Right ventricle myocardium inferior (tissue), 1 donor: Measurements from ENCODE around the gene SYNGR2. TPM values are rescaled to one million over a fixed set of nuclear protein-coding genes. Genes with fewer than 3 reads are reported as not detected.

ENCODE experiments used
- ATAC-seq: fragments of 200-7000 bp; cut with Tn5 transposase; one replicate; pipeline ENCODE4 v1.9.1; 2020; ENCODE audit warnings: mild to moderate bottlenecking, moderate library complexity
- DNase-seq: peaks from one replicate; pipeline ENCODE4 v3.0.0; 2021; ENCODE audit errors: missing footprints
- intact Hi-C: fragments of 100-400 bp; cut with DNase I; formaldehyde crosslinking; loops from one replicate; pipeline ENCODE4 v1.11.0; 2022
- total RNA-seq: library from RNA; stranded (reverse); fragmentation: NEBNext Ultra II Directional; extraction: Animal tissue kit (Norgen Biotek cat#: 25700); gene quantifications from one replicate; pipeline ENCODE4 v1.2.1, GENCODE V29; 2021
- donor health status: DM: no; HTN: yes; CAD: no; lungs with severe emphysema.

SYNGR2 gene
- total RNA-seq, 1 donor from 2014 or later = 120 TPM

DNA sequence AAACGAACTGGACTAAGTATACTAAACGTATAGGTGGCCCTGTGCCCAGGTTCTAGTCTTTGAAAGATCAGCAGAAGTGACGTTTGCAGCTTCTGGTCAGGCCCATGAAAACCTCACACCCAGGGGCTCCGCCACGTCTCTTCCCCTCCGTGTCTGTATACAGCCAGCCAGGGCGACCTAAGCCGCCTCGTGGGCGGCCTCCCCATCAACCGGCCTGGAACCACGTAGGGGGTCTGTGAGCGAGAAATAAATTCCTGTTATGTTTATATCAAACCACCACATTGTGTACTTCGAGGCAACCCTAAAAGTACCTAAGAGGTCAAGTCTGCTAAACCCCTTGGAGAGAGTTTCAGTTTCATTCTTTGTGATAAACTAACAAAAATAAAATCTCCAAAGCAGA, 11.7 kb downstream of the SYNGR2 start:
- DNase-seq (no peak), ATAC-seq (no peak)
- intact Hi-C loops = loop anchor here (10.0 kb wide), 1 partner anchor 155 kb away; no protein-coding TSS in a partner anchor

DNA sequence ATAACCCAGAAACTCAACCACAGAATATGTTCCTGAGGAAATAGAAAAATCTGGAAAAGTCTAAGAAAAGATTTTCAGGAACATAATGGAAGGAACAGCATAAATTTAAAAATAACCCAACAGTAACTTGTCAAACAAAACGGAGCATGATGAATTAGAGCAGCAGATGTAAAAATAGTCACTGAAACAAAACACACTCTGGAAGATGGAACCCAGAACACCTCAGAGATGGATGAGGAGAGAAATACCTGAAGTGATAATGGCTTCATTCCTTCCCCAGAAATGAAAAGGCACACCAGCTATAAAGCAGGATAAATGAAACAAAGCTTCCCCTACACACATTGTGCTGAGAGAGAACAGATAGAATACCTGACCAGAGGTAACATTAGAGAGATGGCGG, 12.1 kb downstream of the SYNGR2 start:
- DNase-seq (no peak), ATAC-seq (no peak)
- intact Hi-C loops = loop anchor here (10.0 kb wide), 1 partner anchor 156 kb away; no protein-coding TSS in a partner anchor

DNA sequence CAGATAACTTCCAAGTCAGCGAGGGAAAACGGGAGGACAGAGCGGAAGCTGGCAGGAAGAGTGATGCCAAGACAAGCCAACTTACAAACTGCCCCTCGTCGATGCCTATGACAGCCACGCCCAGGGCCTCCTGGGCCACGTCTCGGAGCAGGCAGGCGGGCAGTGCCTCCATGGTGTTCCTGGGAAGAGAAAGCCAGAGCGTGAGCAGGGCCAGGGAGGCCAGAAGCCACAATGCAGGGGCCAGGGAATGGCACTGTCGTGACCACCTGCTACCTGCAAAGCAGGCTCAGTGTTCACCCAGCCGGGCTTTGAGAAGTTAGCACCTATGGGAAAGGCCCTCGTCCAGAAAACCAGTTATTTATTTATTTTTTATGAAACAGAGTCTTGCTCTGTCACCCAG, 14.1 kb downstream of the SYNGR2 start:
- intact Hi-C loops = loop anchor here (10.0 kb wide), 1 partner anchor 158 kb away; no protein-coding TSS in a partner anchor
- ATAC-seq (no peak), DNase-seq (no peak)

DNA sequence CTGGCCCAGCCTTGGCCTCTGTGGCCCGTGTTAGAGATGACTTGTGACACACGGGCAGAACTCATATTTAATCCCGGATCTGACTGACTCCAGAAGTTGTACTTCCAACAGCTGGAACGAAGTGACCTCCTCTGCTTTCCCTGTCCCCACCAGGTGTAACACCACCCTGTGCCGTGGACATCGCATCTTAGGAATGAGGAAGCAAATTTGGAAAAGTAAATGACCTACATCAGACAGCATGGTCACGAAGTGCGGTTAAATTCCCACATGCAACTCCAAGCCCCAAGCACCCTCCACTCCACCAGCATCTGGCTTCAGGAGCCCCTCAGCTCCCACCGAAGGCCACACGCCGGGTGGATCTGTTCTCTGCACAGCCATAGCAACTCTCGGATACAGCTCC, 15.5 kb downstream of the SYNGR2 start:
- ATAC-seq (no peak), DNase-seq (no peak)
- intact Hi-C loops = loop anchor here (10.0 kb wide), 1 partner anchor 159 kb away; no protein-coding TSS in a partner anchor

DNA sequence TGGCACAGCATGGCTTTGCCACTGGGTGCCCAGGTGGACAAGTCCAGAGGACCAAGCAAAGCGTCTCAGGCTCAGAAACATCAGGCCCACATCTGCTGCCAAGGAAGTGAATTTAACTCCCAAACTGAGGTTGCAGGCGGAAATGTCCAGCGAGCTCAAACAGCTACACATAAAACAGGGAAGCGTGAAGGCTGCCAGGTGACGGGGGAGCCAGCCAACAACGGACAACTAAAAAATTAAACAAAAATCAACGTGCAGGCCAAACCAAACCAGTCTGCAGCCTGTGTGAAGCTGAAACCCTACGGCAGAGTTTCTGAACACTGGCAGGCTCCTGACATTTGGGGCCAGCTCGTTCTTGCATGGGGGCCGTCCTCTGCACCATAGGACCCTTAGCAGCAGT, 16.0 kb downstream of the SYNGR2 start:
- ATAC-seq (no peak), DNase-seq (no peak)
- intact Hi-C loops = loop anchor here (10.0 kb wide), 1 partner anchor 160 kb away; no protein-coding TSS in a partner anchor

DNA sequence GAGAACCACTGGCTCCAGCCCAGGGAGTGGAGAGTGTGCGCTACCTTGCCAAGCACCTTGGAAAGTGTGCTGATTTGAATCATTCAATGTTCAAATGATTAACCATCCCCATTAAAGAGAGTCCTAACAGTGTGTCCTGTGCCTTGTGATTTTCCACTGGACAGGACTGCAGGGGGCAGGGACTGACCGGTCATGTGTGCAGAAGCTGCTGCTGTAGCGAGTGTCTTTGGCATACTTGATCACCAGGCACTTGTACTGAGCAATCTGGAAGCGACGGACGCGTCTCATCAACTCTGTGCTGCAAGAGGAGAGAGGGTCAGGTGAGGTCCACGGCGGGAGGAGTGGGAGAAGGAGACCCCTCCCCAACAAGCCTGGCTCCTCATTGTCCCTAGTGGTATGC, 16.5 kb downstream of the SYNGR2 start:
- no peak for DNase-seq
- intact Hi-C loops = loop anchor here (10.0 kb wide), 1 partner anchor 160 kb away; no protein-coding TSS in a partner anchor
- no peak for ATAC-seq

DNA sequence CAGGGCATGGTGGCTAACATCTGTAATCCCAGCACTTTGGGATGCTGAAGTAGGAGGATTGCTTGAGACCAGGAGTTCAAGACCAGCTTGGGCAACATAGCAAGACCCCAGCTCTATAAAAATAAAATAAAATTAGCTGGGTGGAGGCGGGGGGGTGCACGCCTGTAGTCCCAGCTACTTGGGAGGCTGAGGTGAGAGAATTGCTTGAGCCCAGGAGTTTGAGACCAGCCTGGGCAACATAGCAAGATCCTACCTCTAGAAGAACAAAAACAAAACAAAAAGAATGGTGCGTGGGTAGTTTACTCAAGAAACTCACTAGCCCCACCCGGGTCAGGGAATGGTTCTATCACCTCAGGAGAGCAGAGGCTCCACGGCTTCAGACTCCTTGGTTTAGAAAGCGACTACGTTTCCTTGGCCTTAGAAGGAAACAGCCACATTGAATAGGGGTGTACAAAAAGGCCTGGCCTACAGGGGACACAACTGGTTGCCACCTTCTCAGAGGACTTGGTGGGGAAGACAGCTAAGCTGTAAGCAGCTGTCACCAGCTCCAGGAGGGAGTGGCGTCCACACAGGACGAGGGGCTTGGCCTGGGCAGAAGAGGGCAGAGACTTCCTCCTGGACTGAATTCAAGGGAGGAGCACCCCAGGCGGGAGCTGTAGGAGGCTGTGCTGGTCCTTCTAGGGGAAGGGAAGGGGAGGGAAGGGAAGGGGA, 17.8 kb downstream of the SYNGR2 start:
- DNase-seq = no peak
- peak; percentile 29 for ATAC-seq
- intact Hi-C loops = loop anchor here (2.0 to 10.0 kb wide), 2 partner anchors 73 to 161 kb away; no protein-coding TSS in a partner anchor

DNA sequence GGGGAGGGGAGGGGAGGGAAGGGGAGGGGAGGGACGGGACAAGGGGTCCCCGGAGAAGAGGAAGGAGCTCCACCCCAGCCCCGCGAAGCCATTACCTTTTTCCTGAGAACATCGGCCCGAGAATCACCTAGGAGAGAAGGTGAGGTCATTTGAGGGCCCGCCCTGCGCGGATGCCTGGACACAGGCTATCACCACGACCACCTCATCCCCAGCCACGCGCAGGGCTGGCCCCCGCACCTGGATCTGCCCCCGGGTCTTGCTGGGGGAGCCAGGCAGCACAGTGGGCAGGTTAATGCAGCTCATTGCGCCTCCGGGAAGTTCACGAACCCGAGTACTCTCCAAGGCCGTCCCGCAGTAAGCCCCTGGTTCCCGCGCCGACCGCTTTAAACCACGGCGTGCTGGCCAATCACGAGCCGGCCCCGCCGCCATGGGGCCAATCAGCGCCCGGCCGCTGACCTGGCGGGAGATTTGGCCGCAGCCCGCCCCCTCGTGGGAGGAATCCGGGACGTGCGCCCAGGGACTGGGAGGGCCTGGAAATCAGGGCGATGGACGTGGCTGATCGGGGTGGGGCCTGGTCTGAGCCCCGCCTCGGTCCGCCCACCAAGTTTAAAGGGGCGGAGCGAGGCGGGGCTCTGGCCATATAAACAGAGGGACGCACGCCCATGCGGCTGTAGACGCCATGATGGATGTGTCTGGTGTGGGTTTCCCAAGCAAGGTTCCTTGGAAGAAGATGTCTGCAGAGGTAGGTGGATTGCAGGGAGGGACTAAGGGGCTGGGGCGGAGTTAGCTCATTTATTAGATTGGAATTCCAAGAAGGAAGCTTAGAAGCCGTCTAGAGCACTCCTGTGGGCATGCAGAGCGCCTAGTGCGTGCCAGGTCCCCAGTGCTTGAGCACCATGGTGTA, 18.6 kb downstream of the SYNGR2 start, which contains the start of the genes AFMID and TK1:
Gene AFMID (plus strand): TSS at position 671 of the 904 bp plus-strand sequence. CDS start 9 bp downstream, at position 680.
Gene TK1 (minus strand): TSS at position 361 of the 904 bp plus-strand sequence. CDS start 58 bp downstream, at position 303.
- ATAC-seq (peak; percentile 98), DNase-seq (peak; percentile 97)
- intact Hi-C loops = loop anchor here (2.0 to 10.0 kb wide), 2 partner anchors 74 to 162 kb away; no protein-coding TSS in a partner anchor

DNA sequence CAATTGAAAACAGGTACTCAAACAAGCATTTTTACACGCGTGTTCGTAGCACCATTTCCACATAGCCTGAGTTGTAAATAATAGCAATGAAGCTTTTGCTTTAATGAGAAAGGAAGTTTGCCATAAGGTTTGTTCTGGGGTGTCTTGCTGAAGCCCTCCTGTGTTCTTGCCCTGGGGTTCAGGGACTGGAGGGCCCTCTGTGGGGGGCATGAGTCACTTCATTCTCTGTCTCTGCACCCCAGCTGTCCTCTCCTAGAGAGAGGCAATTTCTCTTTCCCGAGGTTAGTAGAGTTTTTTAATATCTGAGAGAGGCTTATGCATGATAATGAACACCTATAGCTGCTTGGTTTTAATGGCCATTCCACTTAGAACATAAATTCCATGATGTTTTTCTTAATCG, 28.3 kb downstream of the SYNGR2 start:
- intact Hi-C loops = no loop called here
- DNase-seq = no peak

DNA sequence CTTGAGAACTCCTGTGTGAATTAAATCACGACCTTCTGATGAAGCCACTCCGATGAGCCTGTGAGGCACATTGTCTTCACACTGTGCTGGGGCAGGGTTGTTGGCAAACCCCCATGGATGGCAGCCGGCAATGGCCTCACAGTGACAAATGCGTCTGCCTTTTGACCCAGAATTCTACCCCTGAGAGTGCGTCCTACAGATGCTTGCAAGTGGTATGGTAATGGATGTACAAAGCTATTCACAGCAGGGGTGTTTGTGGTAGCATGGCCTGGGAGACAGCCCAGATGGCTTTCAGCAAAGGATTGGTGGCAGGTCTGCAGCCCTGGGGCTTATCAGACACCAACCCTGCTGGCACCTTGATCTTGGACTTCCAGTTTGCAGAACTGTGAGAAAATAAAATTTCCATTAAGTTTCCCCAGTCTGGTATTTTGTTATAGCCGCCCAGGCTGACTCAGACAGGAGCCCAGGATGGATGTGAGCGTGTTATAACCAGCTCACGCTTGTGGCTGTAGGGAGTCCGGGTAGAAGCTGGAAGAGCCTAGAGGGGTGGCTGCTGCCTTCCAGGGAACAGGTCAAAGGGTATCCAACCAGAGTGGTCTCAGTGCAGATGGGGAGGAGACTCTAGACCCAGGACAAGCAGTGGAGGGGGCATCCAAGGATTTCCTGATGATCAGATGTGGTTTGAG, 28.9 kb downstream of the SYNGR2 start:
- ATAC-seq (peak; percentile 63), DNase-seq (peak; percentile 72)
- intact Hi-C loops = no loop called here

More for the DNA sequence above, 28.3 kb downstream of the SYNGR2 start:
- no peak for ATAC-seq

DNA sequence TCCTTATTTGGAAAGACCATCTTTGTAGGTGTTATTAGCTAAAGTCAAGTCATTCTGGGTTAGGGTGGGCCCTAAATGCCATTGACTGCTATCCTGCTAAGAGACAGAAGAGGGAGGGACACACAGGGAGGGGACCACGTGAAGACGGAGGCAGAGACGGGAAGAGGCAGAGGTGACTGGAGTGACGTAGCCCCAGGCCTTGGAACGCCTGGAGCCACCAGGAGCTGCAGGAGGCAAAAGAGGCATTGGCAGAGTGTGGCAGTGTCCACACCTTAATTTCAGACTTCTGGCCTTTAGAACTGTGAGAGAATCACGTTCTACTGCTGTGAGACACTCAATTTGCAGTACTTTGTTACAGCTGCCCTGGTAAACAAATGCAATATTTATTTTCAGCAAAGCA, 32.1 kb downstream of the SYNGR2 start:
- DNase-seq (no peak), ATAC-seq (no peak)
- intact Hi-C loops = no loop called here

DNA sequence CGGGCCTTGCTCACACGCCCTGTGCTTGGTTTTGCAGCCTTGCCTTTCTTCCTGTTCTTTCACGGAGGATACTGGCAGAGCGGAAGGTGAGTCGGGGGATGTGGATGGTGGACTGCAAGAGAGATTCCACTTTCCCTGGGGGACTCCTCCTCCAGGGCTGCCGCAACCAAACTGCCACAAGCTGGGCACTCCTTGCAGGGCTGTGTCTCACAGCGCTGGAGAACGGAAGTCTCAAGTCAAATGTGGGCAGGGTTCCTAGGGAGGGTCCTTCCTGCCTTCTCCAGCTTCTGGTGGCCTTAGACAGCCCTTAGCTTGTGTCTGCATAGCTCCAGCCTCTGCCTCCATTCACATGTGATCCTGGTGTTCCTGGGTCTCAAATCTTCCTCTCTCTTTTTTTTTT, 34.3 kb downstream of the SYNGR2 start:
- intact Hi-C loops = no loop called here
- DNase-seq (no peak), ATAC-seq (no peak)

DNA sequence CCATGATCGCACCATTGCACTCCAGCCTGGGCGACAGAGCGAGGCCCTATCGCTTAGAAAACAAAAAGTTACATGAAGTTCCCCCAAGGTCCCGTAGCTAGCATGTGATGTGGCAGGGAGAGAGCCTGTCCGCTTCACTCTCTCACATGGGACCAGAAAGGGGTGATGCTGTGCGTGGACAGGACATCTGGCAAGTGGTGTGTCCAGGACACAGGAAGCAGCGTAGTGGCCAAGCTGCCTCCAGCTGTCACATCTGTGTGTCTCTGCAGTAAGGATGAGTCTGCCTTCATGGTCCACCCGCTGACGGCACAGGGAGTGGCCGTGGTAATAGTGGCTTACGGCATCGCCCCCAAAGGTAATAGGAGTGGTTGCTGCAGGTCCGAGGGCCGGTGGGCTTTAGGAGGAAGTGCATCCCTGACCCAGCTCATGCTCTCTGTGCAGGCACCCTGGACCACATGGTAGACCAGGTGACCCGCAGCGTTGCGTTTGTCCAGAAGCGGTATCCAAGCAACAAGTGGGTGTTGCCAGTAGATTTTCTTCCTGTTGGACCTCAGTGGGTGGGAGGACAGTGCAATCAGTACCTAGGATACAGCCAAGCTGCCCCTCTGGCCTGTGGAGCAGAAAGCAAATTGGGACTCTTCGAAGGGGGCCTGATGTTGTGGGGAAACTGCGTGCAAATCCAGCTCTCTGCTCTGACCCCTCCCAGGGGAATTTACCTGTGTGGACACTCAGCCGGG, 36.2 kb downstream of the SYNGR2 start:
- ATAC-seq = no peak
- intact Hi-C loops = no loop called here
- no peak for DNase-seq

DNA sequence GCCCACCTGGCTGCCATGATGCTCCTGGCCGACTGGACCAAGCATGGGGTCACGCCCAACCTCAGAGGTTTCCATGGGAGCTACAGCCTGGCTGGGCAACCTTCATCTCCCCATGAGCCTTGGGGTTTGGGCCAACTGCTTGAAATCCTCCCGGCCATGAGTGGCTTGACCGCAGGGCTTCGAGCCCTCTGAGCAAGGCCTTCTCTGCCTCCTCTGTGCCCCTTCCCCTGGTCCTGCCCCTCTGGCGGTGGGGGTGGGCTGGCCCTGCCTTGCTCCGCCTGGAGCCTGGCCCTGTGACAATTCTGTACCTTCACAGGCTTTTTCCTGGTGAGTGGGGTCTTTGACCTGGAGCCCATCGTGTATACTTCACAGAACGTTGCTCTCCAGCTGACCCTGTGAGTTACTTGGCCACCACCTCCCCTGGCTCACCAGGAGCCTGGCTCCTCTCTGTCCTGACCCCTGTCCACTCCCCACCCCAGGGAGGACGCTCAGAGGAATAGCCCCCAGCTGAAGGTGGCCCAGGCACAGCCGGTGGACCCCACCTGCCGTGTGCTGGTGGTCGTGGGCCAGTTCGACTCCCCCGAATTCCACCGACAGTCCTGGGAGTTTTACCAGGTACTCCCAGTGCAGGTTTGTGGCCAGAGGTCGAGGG, 36.9 kb downstream of the SYNGR2 start:
- ATAC-seq (no peak), DNase-seq (no peak)
- intact Hi-C loops = no loop called here

DNA sequence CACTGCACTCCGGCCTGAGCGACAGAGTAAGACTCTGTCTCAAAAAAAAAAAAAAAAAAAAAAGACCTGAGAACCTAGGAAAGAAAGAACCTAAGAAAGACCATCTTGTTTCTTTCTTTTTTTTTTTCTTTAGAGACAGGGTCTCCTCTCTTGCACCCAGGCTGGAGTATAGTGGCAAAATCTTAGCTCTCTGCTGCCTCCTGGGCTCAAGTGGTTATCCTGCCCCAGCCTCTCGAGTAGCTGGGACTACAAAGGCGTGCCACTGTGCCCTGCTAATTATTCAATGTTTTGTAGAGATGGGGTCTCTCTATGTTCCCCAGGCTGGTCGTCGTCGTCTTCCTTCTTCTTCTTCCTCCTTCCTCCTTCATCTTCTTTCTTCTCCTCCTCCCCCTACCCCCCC, 37.9 kb downstream of the SYNGR2 start:
- ATAC-seq = no peak

DNA sequence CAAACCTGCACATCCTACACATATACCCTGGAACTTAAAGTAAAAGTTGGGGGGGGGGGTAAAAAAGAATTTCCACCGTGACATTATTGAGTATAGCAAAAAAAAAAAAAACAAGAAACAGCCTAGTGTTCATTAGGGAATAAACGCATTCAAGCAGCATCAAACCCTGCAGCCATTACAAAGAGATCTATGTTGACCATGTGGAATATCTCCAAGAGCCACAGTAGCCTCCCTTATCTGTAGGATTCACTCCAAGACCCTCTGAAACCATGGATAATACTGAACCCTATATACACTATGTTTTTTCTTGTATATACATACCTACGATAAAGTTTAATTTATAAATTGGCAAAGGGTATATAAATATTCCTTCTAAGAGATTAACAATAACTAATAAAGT, 40.1 kb downstream of the SYNGR2 start:
- no peak for ATAC-seq
- DNase-seq = no peak
- intact Hi-C loops = no loop called here

More for the DNA sequence above, 37.9 kb downstream of the SYNGR2 start:
- no peak for DNase-seq
- intact Hi-C loops = no loop called here

DNA sequence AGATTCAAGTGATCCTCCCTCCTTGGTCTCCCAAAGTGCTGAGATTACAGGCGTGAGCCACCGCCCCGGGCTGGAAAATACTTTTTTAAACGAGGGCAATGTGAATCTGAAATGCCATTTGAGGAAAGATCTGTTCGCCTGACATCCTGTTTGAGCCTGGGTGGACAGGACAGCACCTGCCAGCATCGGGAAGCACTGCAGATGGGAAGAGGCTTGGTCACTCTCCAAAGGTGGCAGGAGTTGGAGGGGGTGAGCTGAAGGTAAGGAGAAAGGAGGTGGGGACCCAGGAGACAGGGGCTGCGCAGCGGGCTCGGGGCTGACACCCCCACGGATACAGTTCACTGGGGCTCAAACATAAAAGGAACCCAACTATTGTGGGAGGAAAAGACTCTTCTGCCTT, 41.7 kb downstream of the SYNGR2 start:
- intact Hi-C loops = no loop called here
- ATAC-seq (no peak), DNase-seq (no peak)

DNA sequence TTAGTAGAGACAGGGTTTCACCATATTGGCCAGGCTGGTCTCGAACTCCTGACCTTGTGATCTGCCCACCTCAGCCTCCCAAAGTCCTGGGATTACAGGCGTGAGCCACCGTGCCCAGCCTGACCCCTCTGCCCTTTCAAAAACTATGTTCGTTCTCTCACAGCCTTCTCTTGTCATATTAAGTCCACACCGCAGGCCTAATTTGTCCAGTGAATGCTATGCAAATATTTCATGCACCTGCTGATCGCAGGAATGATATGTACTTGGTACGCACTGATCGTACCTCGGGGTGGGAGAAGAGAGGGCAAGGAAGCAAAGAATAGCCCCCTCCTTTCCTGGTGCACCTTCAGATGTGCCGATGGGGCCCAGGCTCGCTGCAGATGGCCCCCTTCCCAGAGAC, 42.7 kb downstream of the SYNGR2 start:
- no peak for ATAC-seq
- no peak for DNase-seq
- intact Hi-C loops = no loop called here
